Right cardiac atrium (tissue), 5 donors: Measurements from ENCODE around the gene IL4. TPM values are rescaled to one million over a fixed set of nuclear protein-coding genes. Genes with fewer than 3 reads are reported as not detected.
"Not testable (repeated sequence)": the region's sequence is repeated elsewhere in the genome, so short reads cannot be mapped to it uniquely, and the experiment has no call there.

Experiments used
- ATAC-seq, 2 donors: fragments of 200-7000 bp; cut with Tn5 transposase; one replicate each; pipeline versions ENCODE4 v1.8.0 to v1.9.1; 2020; ENCODE audit warnings: moderate library complexity in 2 of 2, mild to moderate bottlenecking in 1 of 2
- DNase-seq, 3 donors: peaks; one replicate each; pipeline ENCODE4 v3.0.0-alpha.2; 2020
- H3K27ac ChIP-seq: one replicate; pipeline ENCODE4 v1.5.1; 2013; ENCODE audit warnings: mild to moderate bottlenecking, low read length, control low read depth, moderate library complexity
- H3K27me3 ChIP-seq: one replicate; pipeline ENCODE4 v1.6.1; 2013; ENCODE audit not compliant: control insufficient read depth, insufficient read depth
- H3K4me1 ChIP-seq: one replicate; pipeline ENCODE4 v1.6.1; 2013; ENCODE audit warnings: low read length; ENCODE audit not compliant: control insufficient read depth, insufficient read depth
- H3K4me3 ChIP-seq: one replicate; pipeline ENCODE4 v1.5.1; 2013; ENCODE audit warnings: low read length, control low read depth
- H3K9me3 ChIP-seq: one replicate; pipeline ENCODE4 v1.6.1; 2013; ENCODE audit warnings: low read length; ENCODE audit not compliant: control insufficient read depth
- WGBS: extraction: QIAGEN DNeasy Blood & Tissue Kit; methylation state at CpG from one replicate; pipeline ENCODE4 v1.1.7; 2013; 5-methylcytosine and 5-hydroxymethylcytosine counted together
- intact Hi-C, 4 donors: fragments of 100-400 bp; cut with DNase I; formaldehyde crosslinking; loops; one replicate each; pipeline versions ENCODE4 v1.11.0 to v1.14.0; 2022 to 2023
- polyA plus RNA-seq: library from polyadenylated mRNA; stranded (reverse); fragments of 200-250 nt; gene quantifications from one replicate; pipeline ENCODE4 v1.2.3, GENCODE V29; 2013
- total RNA-seq, 4 donors: library from RNA; stranded (reverse); fragmentation: NEBNext Ultra II Directional; extraction: Animal tissue kit (Norgen Biotek cat#: 25700); gene quantifications; one replicate each; pipeline ENCODE4 v1.2.1, GENCODE V29; 2021
- donor health status: healthy with polysubstance abuse.
- donor health status: DM: no; HTN: yes; CAD: no.
- donor health status: DM: no; HTN: no; CAD: no.
- donor health status: DM: no; HTN: yes; CAD: no; lungs with severe emphysema.
- donor health status: DM: yes; HTN: yes; CAD: no.

The IL4 gene
- total and polyA plus RNA-seq, 5 donors, result not detected

DNA sequence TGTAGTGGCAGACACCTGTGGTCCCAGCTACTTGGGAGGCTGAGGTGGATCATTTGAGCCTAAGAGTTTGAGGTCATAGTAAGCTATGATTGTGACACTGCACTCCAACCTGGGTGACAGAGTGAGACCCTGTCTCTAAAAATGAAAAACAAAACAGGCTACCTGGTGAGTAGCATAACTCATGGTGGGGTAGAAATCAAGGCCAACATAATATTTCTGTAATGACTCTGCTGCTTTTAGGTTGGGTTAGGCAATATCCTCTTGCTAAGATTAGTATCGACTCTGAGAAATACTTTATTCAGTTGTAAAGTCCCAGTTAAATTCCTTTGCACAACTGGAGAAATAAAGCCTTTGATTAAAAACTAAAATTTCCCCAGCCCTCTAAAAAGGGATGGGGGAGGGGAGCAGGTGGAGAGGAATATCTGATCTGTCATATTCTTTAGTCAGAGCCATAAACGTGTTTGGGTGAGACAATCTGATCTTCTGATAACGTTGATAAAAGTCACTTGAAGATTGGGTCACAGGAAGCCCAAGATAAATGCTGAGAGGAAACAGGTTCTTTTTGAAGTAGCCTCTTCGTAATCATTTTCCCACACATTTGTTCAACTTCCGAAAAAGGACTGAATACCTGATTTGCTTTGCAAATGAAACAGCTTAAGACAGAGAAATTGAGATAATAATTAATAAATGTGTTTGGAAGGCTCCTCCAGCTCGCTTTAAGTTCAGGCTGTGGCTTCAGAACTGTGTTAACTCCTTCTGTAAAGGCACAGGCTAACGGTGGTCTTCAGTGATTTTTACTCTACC is 14.9 kb downstream of the IL4 start:
- DNase-seq (no peak), ATAC-seq (no peak)
- H3K9me3 ChIP-seq, result no peaks in the 10 kb centered on the region
- no peak overlapping the region for H3K4me3 ChIP-seq
- H3K27ac ChIP-seq, result no peak overlapping the region
- WGBS, result 53% methylated on average over 7 of the region's 7 CpGs
- H3K4me1 ChIP-seq, result no peaks in the 10 kb centered on the region
- H3K27me3 ChIP-seq, result no peaks in the 10 kb centered on the region
- intact Hi-C loops, result no loop called here

DNA sequence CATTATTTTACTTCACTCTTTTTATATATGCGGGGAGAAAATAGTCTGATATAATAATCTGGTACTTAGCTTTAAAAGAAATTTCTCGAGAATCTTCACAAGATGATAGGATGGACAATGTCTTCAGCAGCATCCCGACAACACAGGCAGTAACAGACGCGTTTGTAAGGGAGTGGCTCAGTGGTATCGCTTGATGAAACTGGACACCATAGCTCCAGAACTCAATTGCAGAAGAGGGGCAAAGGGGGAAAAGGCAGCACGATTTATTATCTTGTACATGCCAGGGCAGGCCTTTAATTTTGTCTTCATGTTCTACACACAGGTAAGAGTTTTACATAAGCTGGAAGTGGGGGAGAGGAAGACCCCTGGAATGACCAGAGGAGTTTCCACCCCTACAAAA is 15.7 kb downstream of the IL4 start:
- Histone ChIP-seq H3K4me3 (no peak overlapping the region), H3K27me3 (no peaks in the 10 kb centered on the region), H3K27ac (no peak overlapping the region), H3K4me1 (no peaks in the 10 kb centered on the region), H3K9me3 (no peaks in the 10 kb centered on the region)
- ATAC-seq (no peak), DNase-seq (no peak)
- intact Hi-C loops, result no loop called here
- 80% methylated on average over 7 of the region's 7 CpGs for WGBS

DNA sequence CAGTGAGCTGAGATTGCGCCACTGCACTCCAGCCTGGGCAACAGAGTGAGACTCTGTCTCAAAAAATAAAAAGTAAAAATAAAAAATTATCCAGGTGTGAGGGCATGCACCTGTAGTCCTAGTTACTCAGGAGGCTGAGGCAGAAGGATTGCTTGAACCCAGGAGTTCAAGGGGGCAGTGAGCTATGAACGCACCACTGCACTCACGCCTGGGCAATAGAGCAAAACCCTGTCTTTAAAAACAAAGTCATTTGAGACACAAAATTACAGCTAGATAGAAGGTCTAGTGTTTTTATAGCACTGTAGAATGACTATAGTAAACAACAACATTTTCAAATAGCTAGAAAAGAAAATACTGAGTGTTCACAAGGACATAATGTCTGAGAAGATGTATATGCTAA is 16.4 kb downstream of the IL4 start:
- H3K9me3 ChIP-seq, result no peaks in the 10 kb centered on the region
- no peak overlapping the region for H3K27ac ChIP-seq
- no peak overlapping the region for H3K4me3 ChIP-seq
- ATAC-seq, result no peak
- over 99% methylated on average over 3 of the region's 3 CpGs for WGBS
- intact Hi-C loops, result no loop called here
- no peaks in the 10 kb centered on the region for H3K4me1 ChIP-seq
- no peaks in the 10 kb centered on the region for H3K27me3 ChIP-seq
- DNase-seq, result no peak

DNA sequence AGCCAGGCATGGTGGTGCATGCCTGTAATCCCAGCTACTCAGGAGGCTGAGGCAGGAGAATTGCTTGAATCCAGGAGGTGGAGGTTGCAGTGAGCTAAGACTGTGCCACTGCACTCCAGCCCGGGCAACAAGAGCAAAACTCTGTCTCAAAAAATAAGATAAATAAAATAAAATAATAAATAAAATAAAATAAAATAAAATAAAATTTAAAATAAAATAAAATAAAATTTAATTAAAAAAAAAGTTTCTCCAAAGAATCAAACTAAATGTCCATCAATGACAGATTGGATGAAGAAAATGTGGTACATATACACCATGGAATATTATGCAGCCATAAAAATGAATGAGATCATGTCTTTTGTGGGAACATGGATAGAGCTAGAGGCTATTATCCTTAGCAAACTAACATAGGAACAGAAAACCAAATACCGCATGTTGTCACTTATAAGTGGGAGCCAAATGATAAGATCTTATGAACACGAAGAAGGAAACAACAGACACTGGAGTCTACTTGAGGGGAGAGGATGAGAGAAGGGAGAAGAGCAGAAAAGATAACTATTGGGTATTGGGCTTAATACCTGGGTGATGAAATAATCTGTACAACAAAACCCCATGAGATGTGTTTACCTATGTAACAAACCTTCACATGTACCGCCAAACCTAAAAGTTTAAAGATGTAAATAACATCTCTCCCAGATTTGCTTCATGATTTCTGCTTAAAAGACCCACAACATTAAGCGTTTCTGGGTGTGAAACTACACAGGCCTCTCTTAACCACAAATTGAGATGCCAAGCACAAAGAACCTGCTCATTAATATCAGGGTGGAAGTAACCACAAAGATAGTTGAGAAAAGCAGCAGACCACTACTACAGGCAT is 18.2 kb downstream of the IL4 start:
- intact Hi-C loops, H3K27ac ChIP-seq, H3K9me3 ChIP-seq, DNase-seq, H3K4me1 ChIP-seq, ATAC-seq, H3K27me3 ChIP-seq, H3K4me3 ChIP-seq: not testable (repeated sequence)
- 72% methylated on average over 5 of the region's 5 CpGs for WGBS

DNA sequence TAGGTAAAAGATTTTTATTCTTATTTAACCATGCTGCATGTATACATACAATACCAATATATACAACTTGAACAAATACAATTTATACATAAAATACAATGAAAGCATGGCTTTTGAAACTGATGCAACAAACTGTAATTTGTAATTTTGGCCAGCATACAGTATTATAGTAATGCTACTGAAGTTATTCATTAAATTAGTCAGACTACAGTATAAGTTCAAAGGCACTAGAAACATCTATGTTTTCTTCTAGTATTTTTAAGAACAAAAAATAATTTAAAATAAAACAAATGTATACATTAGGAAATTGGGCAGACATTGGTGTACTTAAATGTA is 18.8 kb downstream of the IL4 start:
- DNase-seq (no peak), ATAC-seq (no peak)
- Histone ChIP-seq H3K4me3 (no peak overlapping the region), H3K27me3 (no peaks in the 10 kb centered on the region), H3K27ac (no peak overlapping the region), H3K9me3 (no peaks in the 10 kb centered on the region), H3K4me1 (no peaks in the 10 kb centered on the region)
- intact Hi-C loops, result no loop called here

DNA sequence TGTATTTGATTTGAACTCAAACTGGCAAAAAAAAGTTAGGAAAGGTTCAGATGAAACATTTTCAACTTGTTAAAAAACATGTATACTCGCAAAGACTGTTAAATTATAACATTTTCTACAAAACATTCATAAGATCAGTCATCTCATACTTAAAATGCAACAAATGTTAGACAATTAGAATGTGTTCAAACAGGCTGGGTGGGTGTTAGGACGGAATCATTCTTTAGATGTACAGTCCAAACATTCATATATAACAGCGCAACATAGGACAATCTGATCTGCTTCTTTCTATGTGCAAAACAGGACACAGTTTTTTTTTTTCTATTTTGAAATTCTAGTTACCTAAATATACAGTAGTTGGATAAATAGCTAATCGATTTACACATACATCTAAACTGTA is 22.2 kb downstream of the IL4 start:
- intact Hi-C loops, result no loop called here
- WGBS, result 94% methylated on average over 4 of the region's 4 CpGs
- Histone ChIP-seq H3K27me3 (no peaks in the 10 kb centered on the region), H3K9me3 (no peaks in the 10 kb centered on the region), H3K4me1 (no peaks in the 10 kb centered on the region), H3K4me3 (no peak overlapping the region), H3K27ac (no peak overlapping the region)
- DNase-seq (no peak), ATAC-seq (no peak)

DNA sequence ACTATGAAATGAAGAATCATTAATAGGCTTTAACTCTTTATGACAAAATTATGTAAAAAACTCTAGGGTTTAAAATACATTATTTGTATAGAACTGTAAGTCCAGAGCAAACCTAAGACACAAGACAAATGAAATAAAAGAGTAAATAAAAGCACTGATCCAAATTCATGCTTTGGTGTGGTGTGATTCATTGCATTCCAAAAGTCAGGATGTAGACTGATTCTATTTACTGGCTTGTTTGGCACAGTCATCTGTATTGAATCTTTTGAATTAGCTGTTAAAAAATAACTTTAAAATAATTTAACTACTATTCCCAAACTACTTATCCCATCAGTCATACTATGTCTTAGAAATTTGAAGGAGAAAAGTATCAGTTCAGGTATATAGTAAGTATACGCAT is 31.1 kb downstream of the IL4 start:
- intact Hi-C loops, result no loop called here
- Histone ChIP-seq H3K27me3 (no peaks in the 10 kb centered on the region), H3K27ac (no peak overlapping the region), H3K4me3 (no peak overlapping the region), H3K4me1 (no peaks in the 10 kb centered on the region), H3K9me3 (no peaks in the 10 kb centered on the region)
- WGBS, result 99% methylated on average over 1 of the region's 1 CpG
- DNase-seq (no peak), ATAC-seq (no peak)

DNA sequence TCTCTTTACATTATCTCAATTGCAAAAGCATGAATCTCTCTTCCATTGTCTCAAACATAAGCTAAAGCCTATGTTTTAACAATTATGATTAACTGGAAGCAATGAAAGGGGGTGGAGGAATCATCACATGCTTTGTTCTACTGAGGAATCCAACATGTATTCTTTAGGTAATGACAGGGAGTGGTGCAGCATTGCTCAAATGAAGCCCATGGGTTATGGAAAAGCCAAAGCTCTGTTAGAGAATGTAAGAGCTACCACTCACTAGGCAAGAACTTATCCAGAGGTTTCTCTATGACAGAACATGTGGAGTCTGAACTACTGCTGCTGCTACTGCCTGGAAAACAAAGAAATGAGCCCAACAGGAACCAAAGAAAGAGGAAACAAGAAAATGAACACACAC is 34.9 kb downstream of the IL4 start:
- ATAC-seq, result no peak

DNA sequence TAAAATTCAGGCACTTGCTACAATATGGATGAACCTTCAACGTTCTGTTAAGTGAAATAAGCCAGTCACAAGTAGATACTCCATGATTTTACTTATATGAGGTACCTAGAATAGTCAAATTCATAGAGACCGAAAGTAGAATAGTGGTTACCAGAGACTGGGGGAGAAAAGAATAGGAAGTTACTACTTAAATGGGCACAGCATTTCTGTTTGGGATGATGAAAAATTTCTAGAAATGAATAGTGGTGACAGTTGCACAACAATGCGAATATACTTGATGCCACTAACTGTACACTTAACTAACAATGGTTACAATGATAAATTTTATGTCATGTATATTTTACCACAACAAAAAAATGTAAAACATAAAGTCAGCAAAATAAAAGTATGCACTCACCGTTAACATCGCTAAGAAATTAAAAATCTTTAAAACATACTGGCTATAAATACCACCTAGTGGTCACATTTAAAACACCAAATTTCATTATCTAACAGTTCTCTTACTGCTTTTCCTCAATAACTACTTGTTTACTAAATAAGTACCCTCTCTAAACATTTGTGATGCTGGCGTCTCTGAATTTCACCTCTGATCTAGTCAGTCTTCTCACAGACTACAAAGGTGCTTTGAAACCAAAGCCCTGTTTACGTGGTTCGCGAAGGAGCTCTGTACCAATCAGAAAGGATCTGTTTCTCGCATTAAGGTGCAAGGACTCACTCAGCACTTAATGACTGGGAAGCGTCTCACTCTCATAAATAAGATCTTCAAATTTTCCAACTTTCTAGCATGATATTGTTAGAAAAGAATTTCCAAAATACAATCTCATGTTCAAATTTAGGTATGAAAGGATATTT is 40.9 kb downstream of the IL4 start:
- H3K9me3 ChIP-seq, result no peaks in the 10 kb centered on the region
- WGBS, result 69% methylated on average over 11 of the region's 11 CpGs
- no peaks in the 10 kb centered on the region for H3K4me1 ChIP-seq
- intact Hi-C loops, result no loop called here
- no peaks in the 10 kb centered on the region for H3K27me3 ChIP-seq
- ATAC-seq, result no peak
- DNase-seq, result no peak
- no peak overlapping the region for H3K4me3 ChIP-seq
- H3K27ac ChIP-seq, result no peak overlapping the region

More for the DNA sequence above, 34.9 kb downstream of the IL4 start:
- intact Hi-C loops, result no loop called here
- DNase-seq, result no peak
- H3K4me1 ChIP-seq, result no peaks in the 10 kb centered on the region
- H3K27ac ChIP-seq, result no peak overlapping the region
- H3K9me3 ChIP-seq, result no peaks in the 10 kb centered on the region
- H3K4me3 ChIP-seq, result no peak overlapping the region
- no peaks in the 10 kb centered on the region for H3K27me3 ChIP-seq

DNA sequence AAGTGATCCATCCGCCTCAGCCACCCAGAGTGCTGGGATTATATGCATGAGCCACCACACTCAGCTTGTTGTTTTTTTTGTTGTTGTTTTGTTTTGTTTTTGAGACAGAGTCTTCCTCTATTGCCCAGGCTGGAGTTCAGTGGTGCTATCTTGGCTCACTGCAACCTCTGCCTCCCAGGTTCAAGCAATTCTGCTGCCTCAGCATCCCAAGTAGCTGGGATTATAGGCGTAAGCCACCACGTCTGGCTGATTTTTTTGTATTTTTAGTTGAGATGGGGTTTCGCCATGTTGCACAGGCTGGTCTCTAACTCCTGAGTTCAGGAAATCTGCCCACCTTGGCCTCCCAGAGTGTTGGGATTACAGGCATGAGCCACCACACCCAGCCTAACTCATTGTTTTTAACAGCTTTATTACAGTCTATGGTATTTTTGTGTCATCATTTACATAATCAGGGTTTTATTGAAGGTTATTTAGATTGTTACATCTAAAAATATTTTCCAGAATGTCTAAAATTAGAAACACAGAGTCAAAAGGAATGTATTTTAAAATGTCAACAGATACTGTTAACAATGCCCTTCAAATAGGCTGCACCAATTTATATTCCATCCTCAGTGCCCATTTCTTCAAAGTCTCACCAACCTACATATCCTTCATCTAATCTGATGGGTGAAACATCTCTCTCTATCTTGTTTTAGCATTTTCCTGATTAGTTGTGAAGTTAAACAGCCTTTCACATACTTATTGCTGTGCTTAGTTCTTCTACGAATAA is 44.9 kb downstream of the IL4 start:
- intact Hi-C loops, result no loop called here
- WGBS, result 95% methylated on average over 5 of the region's 5 CpGs
- ATAC-seq, result no peak

More for the DNA sequence above, 44.9 kb downstream of the IL4 start:
- no peak for DNase-seq
- no peaks in the 10 kb centered on the region for H3K9me3 ChIP-seq
- no peak overlapping the region for H3K27ac ChIP-seq
- H3K27me3 ChIP-seq, result no peaks in the 10 kb centered on the region
- H3K4me1 ChIP-seq, result no peaks in the 10 kb centered on the region
- no peak overlapping the region for H3K4me3 ChIP-seq
